Naive B cell (primary cell): ENCODE data around the gene SND1. TPM values are rescaled to one million over a fixed set of nuclear protein-coding genes. Genes with fewer than 3 reads are reported as not detected.

Experiments
- ATAC-seq, 2 donors: fragments of 150-1000 bp; cut with Tn5 transposase; 2 replicates each; pipeline ENCODE4 v1.10.0; 2021; ENCODE audit warnings: low read depth in 2 of 2, mild to moderate bottlenecking in 2 of 2, moderate library complexity in 2 of 2
- DNase-seq: peaks from one replicate; pipeline ENCODE4 v3.0.0; 2022
- H3K27ac Mint-ChIP-seq, 6 donors: one replicate each; pipeline ENCODE4 v1.8.0; 2020 to 2022; ENCODE audit warnings: mild to moderate bottlenecking in 6 of 6, mixed read lengths in 6 of 6, moderate library complexity in 5 of 6, inconsistent platforms in 2 of 6
- H3K27me3 Mint-ChIP-seq, 3 donors: one replicate each; pipeline ENCODE4 v1.8.0; 2021 to 2022; ENCODE audit warnings: mixed read lengths in 3 of 3, mild to moderate bottlenecking in 1 of 3
- H3K36me3 Mint-ChIP-seq, 2 donors: one replicate each; pipeline ENCODE4 v1.8.0; 2020 to 2022; ENCODE audit warnings: mixed read lengths in 2 of 2, inconsistent platforms in 1 of 2, mild to moderate bottlenecking in 1 of 2
- H3K4me1 Mint-ChIP-seq, 3 donors: one replicate each; pipeline ENCODE4 v1.8.0; 2020 to 2022; ENCODE audit warnings: mixed read lengths in 3 of 3, inconsistent platforms in 1 of 3, mild to moderate bottlenecking in 1 of 3, moderate library complexity in 1 of 3
- H3K4me3 Mint-ChIP-seq, 8 donors: one replicate each; pipeline ENCODE4 v1.8.0; 2020 to 2022; ENCODE audit warnings: mild to moderate bottlenecking in 8 of 8, mixed read lengths in 8 of 8, moderate library complexity in 8 of 8, inconsistent platforms in 2 of 8
- H3K9me3 Mint-ChIP-seq, 7 donors: one replicate each; pipeline ENCODE4 v1.8.0; 2020 to 2022; ENCODE audit warnings: mixed read lengths in 7 of 7, mild to moderate bottlenecking in 5 of 7, inconsistent platforms in 2 of 7, moderate library complexity in 1 of 7
- polyA plus RNA-seq, 6 donors: library from polyadenylated mRNA; unstranded; fragments of 300-500 nt; fragmentation: Illumina TruSeq; gene quantifications; one replicate each; pipeline ENCODE4 v1.2.3, GENCODE V29; 2021; ENCODE audit warnings: low read depth in 6 of 6

The SND1 gene
- polyA plus RNA-seq, 6 donors from 2014 or later, result 50.6 to 83.1 (median 74.2) TPM

- peaks cover 0 to 5% (median 0%) of the 10 kb centered on the region in 3 donors for H3K4me1 Mint-ChIP-seq
- DNase-seq (no peak), ATAC-seq (no peak)
- H3K4me3 Mint-ChIP-seq, result no peak overlapping the region
- peaks cover 0 to 6% of the 10 kb centered on the region in 2 donors for H3K36me3 Mint-ChIP-seq
- H3K27ac Mint-ChIP-seq, result peak overlapping the region in 1 of 6 donors; percentile 49
- no peaks in the 10 kb centered on the region for H3K27me3 Mint-ChIP-seq
- no peaks in the 10 kb centered on the region for H3K9me3 Mint-ChIP-seq
Observed at GRCh38 chr7:128014811-128015210, 362.8 kb downstream of the SND1 start.

- no peak overlapping the region for H3K4me3 Mint-ChIP-seq
- H3K36me3 Mint-ChIP-seq, result peaks cover 0 to 9% of the 10 kb centered on the region in 2 donors
- H3K27me3 Mint-ChIP-seq, result no peaks in the 10 kb centered on the region
- H3K9me3 Mint-ChIP-seq, result no peaks in the 10 kb centered on the region
- DNase-seq (no peak), ATAC-seq (no peak)
- H3K4me1 Mint-ChIP-seq, result peaks cover 0 to 5% (median 0%) of the 10 kb centered on the region in 3 donors
- peak overlapping the region in 1 of 6 donors; percentile 78 for H3K27ac Mint-ChIP-seq
Observed at GRCh38 chr7:128017460-128017859, 365.5 kb downstream of the SND1 start.

- Mint-ChIP-seq H3K4me3 (no peak overlapping the region), H3K9me3 (no peaks in the 10 kb centered on the region), H3K27me3 (no peaks in the 10 kb centered on the region), H3K36me3 (peaks cover 0 to 9% of the 10 kb centered on the region in 2 donors), H3K4me1 (peaks cover 2 to 5% (median 4%) of the 10 kb centered on the region in 3 donors), H3K27ac (peak overlapping the region in 1 of 6 donors; percentile 53)
- no peak for DNase-seq
- no peak for ATAC-seq
Observed at GRCh38 chr7:128017862-128018845, 366.2 kb downstream of the SND1 start.

GRCh38 chr7:128019288-128019687, 367.3 kb downstream of the SND1 start:
- no peak for ATAC-seq
- H3K27me3 Mint-ChIP-seq, result no peaks in the 10 kb centered on the region

GRCh38 chr7:128020159-128020558, 368.2 kb downstream of the SND1 start:
- Mint-ChIP-seq H3K9me3 (no peaks in the 10 kb centered on the region), H3K4me3 (no peak overlapping the region), H3K27me3 (no peaks in the 10 kb centered on the region), H3K27ac (no peak overlapping the region), H3K36me3 (peaks cover 0 to 9% of the 10 kb centered on the region in 2 donors), H3K4me1 (peaks cover 2 to 7% (median 5%) of the 10 kb centered on the region in 3 donors)
- DNase-seq (no peak), ATAC-seq (no peak)

More at GRCh38 chr7:128019288-128019687, 367.3 kb downstream of the SND1 start:
- Mint-ChIP-seq H3K9me3 (no peaks in the 10 kb centered on the region), H3K4me3 (no peak overlapping the region), H3K4me1 (peaks cover 2 to 7% (median 5%) of the 10 kb centered on the region in 3 donors), H3K36me3 (peaks cover 0 to 9% of the 10 kb centered on the region in 2 donors), H3K27ac (no peak overlapping the region)
- DNase-seq, result no peak

- DNase-seq, result no peak
- no peak overlapping the region for H3K4me3 Mint-ChIP-seq
- H3K9me3 Mint-ChIP-seq, result no peaks in the 10 kb centered on the region
- no peaks in the 10 kb centered on the region for H3K27me3 Mint-ChIP-seq
- peaks cover 2 to 7% (median 5%) of the 10 kb centered on the region in 3 donors for H3K4me1 Mint-ChIP-seq
- no peak for ATAC-seq
- peaks cover 0 to 9% of the 10 kb centered on the region in 2 donors for H3K36me3 Mint-ChIP-seq
- peak overlapping the region in 1 of 6 donors; percentile 7 for H3K27ac Mint-ChIP-seq
Observed at GRCh38 chr7:128021366-128021765, 369.4 kb downstream of the SND1 start.

- H3K4me3 Mint-ChIP-seq, result no peak overlapping the region
- H3K36me3 Mint-ChIP-seq, result peaks cover 0 to 9% of the 10 kb centered on the region in 2 donors
- DNase-seq, result no peak
- peak overlapping the region in 1 of 6 donors; percentile 4 for H3K27ac Mint-ChIP-seq
- peaks cover 0 to 13% (median 6%) of the 10 kb centered on the region in 3 donors for H3K4me1 Mint-ChIP-seq
- ATAC-seq, result no peak
- H3K9me3 Mint-ChIP-seq, result no peaks in the 10 kb centered on the region
- no peaks in the 10 kb centered on the region for H3K27me3 Mint-ChIP-seq
Observed at GRCh38 chr7:128022631-128023532, 370.9 kb downstream of the SND1 start.

GRCh38 chr7:128024151-128024550, 372.2 kb downstream of the SND1 start:
- H3K27me3 Mint-ChIP-seq, result peaks cover 0 to 2% (median 0%) of the 10 kb centered on the region in 3 donors
- no peak for DNase-seq
- H3K27ac Mint-ChIP-seq, result peak overlapping the region in 1 of 6 donors; percentile 32
- peaks cover 5 to 12% of the 10 kb centered on the region in 2 donors for H3K36me3 Mint-ChIP-seq
- peaks cover 6 to 15% (median 6%) of the 10 kb centered on the region in 3 donors for H3K4me1 Mint-ChIP-seq
- H3K9me3 Mint-ChIP-seq, result no peaks in the 10 kb centered on the region
- ATAC-seq, result no peak
- no peak overlapping the region for H3K4me3 Mint-ChIP-seq

GRCh38 chr7:128025380-128025779, 373.4 kb downstream of the SND1 start:
- H3K4me3 Mint-ChIP-seq, result no peak overlapping the region
- ATAC-seq, result no peak
- no peaks in the 10 kb centered on the region for H3K9me3 Mint-ChIP-seq
- H3K27ac Mint-ChIP-seq, result no peak overlapping the region
- peaks cover 8 to 17% of the 10 kb centered on the region in 2 donors for H3K36me3 Mint-ChIP-seq
- no peak for DNase-seq
- peaks cover 11 to 20% (median 12%) of the 10 kb centered on the region in 3 donors for H3K4me1 Mint-ChIP-seq
- H3K27me3 Mint-ChIP-seq, result peaks cover 0 to 6% (median 0%) of the 10 kb centered on the region in 3 donors

- no peak overlapping the region for H3K27ac Mint-ChIP-seq
- H3K36me3 Mint-ChIP-seq, result peaks cover 8 to 13% of the 10 kb centered on the region in 2 donors
Observed at GRCh38 chr7:128025819-128026218, 373.8 kb downstream of the SND1 start.

GRCh38 chr7:128026551-128026950, 374.6 kb downstream of the SND1 start:
- no peak for ATAC-seq
- Mint-ChIP-seq H3K4me1 (peaks cover 15 to 20% (median 15%) of the 10 kb centered on the region in 3 donors), H3K4me3 (no peak overlapping the region), H3K9me3 (no peaks in the 10 kb centered on the region), H3K36me3 (peaks cover 8% of the 10 kb centered on the region in 2 donors), H3K27me3 (peaks cover 0 to 6% (median 0%) of the 10 kb centered on the region in 3 donors), H3K27ac (no peak overlapping the region)
- DNase-seq, result no peak

More at GRCh38 chr7:128025819-128026218, 373.8 kb downstream of the SND1 start:
- ATAC-seq, result no peak
- Mint-ChIP-seq H3K27me3 (peaks cover 0 to 6% (median 0%) of the 10 kb centered on the region in 3 donors), H3K9me3 (no peaks in the 10 kb centered on the region), H3K4me3 (no peak overlapping the region), H3K4me1 (peaks cover 15 to 20% (median 15%) of the 10 kb centered on the region in 3 donors)
- no peak for DNase-seq

GRCh38 chr7:128027485-128027980, 375.5 kb downstream of the SND1 start:
- Mint-ChIP-seq H3K4me1 (peaks cover 15 to 24% (median 15%) of the 10 kb centered on the region in 3 donors), H3K36me3 (peaks cover 8% of the 10 kb centered on the region in 2 donors), H3K9me3 (no peaks in the 10 kb centered on the region), H3K27me3 (peaks cover 0 to 6% (median 4%) of the 10 kb centered on the region in 3 donors), H3K4me3 (no peak overlapping the region), H3K27ac (peak overlapping the region in 1 of 6 donors; percentile 32)
- ATAC-seq (no peak), DNase-seq (no peak)
